GM12864 (cell line): Measurements from ENCODE around the gene BCR.

ENCODE experiments used
- DNase-seq: peaks from one replicate; pipeline ENCODE4 v3.0.0-alpha.2; 2011; ENCODE audit warnings: low read depth
- H3K4me3 ChIP-seq: 2 replicates; pipeline ENCODE4 v1.5.1; 2011; ENCODE audit warnings: mild to moderate bottlenecking, low read depth, low read length, control low read depth
- TF ChIP-seq, protein P1 (sequence below): IDR thresholded peaks from 2 replicates; pipeline ENCODE4 v1.5.1; 2011; ENCODE audit warnings: low read depth, mild to moderate bottlenecking, moderate library complexity, low read length, control low read depth, inconsistent platforms; ENCODE audit errors: missing control alignments

Gene BCR

DNA sequence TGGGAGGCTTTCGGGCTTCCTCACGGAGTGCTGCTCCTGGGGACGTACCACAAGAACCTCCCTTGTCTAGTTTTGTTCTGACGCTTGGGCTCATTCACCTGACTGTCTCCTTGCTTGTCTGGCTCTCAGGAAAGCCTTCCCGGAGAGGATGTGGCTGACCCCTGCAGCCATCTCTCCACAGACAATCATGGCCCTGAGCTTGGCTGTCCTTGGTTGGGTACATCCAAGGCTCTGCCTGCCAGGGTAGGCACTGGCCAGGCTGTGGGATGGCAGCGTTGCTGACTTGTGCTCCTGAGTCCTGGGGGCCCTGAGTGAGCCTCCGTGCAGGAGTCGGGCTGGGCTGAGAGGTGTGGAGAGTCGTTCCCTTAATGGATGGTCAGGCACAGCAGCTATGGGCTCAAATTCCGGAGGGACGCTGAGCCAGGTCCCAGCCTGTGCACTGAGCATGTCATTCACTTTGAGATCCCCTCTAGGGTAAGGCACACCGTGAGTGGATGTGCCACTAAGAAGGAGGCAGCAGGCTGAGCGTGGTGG, 32.8 kb downstream of the BCR start:
- TF ChIP-seq, protein P1, sequence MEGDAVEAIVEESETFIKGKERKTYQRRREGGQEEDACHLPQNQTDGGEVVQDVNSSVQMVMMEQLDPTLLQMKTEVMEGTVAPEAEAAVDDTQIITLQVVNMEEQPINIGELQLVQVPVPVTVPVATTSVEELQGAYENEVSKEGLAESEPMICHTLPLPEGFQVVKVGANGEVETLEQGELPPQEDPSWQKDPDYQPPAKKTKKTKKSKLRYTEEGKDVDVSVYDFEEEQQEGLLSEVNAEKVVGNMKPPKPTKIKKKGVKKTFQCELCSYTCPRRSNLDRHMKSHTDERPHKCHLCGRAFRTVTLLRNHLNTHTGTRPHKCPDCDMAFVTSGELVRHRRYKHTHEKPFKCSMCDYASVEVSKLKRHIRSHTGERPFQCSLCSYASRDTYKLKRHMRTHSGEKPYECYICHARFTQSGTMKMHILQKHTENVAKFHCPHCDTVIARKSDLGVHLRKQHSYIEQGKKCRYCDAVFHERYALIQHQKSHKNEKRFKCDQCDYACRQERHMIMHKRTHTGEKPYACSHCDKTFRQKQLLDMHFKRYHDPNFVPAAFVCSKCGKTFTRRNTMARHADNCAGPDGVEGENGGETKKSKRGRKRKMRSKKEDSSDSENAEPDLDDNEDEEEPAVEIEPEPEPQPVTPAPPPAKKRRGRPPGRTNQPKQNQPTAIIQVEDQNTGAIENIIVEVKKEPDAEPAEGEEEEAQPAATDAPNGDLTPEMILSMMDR = no peak
- no peak overlapping the region for H3K4me3 ChIP-seq
- DNase-seq = no peak

DNA sequence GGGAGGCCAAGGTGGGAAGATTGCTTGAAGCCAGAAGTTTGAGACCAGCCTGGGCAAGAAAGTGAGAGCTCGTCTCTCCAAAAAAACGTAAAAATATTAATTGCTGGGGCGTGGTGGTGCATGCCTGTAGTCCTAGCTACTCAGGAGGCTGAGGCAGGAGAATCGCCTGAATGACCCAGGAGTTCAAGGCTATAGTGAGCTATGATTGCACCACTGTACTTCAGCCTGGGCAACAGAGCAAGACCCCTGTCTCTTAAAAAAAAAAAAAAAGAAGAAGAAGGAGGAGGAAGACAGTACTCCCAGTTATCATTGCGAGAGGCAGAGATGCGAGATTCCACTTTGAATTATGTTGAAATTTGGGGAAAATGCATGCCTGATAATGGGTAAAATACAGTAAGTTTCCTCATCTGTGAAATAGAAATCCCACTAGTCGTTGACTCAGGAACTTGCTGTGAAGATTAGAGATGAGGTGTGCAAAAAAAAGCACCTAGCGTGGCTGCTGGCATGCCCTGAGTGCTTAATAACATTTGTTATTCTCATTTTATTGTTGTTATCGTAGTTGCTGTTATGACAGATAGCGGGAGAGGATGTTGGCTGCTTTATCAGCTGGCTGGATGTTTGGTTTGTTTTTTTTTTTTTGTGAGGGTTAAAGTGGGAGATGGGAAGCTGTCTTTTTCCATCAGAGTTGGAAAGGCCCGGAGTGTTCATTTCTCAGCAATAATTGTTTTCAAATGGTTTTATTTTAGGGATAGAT, 33.4 kb downstream of the BCR start:
- no peak overlapping the region for H3K4me3 ChIP-seq
- DNase-seq = no peak
- TF ChIP-seq, protein P1 = no peak

DNA sequence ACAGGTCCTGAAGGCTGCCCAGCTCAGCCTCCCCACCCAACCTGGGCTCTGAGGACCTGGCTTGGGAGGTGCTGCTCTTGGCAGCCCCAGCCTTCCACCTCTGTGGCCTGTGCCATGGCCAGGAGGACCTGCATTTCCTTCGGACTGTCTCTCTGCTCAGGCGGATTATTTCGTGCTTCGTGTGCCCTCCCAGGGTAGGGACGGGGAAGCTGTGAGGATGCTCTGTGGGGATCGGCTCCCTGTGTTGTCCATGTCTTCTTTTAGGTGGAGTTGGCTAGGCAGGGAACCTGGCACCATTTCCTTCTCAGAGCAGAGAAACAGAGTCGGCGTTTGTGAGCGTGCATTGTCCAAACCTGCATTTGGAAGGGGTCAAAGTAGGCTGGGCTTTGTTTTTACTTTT, 34.1 kb downstream of the BCR start:
- TF ChIP-seq, protein P1 = no peak
- no peak overlapping the region for H3K4me3 ChIP-seq
- no peak for DNase-seq

DNA sequence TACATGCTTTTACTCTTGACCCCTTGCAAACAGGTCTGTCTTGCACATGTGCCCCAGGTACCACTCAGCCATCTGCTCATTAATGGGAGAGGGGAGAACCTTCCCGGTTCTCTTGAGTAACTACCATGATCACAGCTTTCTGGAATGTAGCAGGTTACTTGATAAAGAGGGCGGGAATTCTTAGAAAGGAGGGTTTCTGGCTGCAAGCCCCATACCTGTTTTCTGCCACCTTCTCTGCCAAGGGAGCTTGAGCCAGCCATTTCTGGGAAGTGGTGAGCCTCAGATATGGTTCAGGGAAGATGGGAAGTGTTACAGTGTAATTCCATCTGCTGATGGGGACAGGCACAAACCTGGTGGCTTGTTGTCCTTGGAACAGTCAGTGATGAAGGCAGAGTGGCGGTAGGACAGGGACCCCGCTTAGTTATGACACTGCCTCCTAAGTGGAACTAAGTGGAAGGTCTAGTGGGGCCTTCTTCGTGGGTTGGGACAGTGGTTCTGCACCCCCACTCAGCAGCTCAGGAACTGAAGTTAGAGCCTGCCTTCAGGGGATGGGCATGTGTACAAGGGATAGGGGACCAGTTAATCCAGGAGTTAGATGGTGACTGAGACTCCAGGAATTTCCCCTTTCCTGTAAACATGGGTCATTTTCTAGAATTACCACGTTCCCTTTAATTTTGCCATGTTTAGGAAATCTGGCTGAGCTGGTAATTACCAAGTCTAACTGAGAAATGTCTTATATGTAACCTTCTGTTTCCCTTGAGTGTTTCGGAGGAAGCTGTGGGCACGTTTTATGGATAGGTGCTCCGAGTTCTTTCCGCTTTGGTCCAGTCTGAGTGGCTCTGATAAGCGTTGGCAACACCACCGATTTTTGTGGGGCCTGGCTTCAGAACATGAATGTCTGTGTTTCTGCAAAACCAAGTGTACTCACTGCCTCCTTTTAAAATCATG, 35.3 kb downstream of the BCR start:
- TF ChIP-seq, protein P1 = no peak
- no peak overlapping the region for H3K4me3 ChIP-seq
- DNase-seq = no peak

DNA sequence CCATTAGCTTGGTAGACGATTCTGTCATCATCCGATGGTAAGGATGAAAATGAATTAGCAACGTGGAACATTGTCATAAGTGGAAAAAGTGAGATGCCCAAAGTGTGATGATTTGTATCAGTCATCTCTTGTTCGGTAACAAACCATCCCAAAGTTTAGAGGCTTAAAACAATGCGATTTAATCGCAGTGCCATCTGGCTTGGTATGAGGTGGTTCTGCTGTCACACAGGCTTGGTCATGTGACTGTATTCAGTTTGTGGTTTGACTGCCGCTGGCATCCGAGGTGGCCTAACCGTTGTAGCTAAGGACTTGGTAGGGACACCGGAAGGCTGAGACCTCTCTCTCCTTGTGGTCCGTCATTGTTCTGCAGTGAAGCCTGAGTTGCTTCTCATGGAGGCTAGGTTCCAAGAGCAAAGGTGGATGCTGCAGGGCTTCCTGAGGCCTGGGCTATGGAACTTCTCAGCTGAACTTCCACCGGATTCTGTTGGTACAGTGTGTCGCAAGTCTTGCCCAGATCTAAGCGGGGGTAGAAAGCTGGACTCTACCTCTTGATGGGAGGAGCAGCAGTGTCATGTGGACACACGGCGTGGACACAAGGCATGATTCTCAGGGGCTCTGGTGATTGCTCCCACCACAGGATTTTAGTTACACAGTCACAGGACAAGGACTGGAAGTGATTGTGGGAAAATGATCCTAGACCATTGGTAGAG, 36.3 kb downstream of the BCR start:
- H3K4me3 ChIP-seq = no peak overlapping the region
- TF ChIP-seq, protein P1 = no peak
- DNase-seq = no peak

DNA sequence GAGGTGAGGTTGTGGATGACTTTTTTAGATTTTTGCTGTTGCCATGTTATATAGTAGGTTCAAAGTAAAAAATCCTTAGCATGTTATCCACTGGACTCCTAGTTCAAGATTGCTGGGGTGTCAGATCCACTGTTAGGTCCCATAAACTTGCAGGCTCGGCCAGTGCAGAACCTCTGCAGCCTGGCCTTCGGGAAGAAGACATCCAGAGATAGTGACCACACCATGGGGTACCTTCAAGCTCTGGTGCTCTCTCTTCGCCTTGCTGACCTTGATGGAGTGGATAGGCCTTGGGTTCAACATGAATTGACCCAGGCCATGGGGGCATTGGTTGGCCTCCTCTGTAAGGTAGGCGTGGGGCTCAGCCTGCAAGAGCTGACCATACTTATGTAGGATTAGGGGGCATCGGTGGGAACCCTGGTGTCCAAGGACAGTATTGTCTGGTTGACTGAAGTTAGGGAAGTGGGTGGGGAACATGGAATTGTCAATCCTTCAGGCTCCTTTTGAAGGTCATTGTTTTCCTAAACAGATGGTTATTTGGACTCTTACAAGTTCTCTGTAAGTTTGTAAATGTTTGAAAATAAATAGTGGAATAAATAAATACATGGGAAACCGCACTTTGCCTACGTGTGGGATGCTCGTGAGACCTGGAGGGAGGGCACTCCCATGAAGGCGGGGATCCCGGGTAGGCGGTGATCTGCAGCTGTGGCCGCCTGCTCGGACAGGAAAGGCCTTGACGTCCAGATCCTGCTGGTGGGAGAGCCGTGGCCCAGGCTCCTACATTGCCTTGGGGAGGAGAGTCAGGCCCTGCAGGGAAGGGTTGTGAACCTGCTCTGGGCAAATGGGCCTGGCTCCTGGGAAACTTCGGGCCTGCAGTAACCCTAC, 37.1 kb downstream of the BCR start:
- DNase-seq = no peak
- H3K4me3 ChIP-seq = no peak overlapping the region
- TF ChIP-seq, protein P1 = no peak
